Measurements from ENCODE around the gene KRT76.
"Not testable (repeated sequence)": the region's sequence is repeated elsewhere in the genome, so short reads cannot be mapped to it uniquely, and the experiment has no call there.

The KRT76 gene

GRCh38 chr12:52796839-52797528 lies 19.8 kb upstream of the KRT76 start:
- no peaks in the 10 kb centered on the region for H3K36me3 ChIP-seq (replicated peaks; ENCODE audit: low read depth, low read length)
- no peak overlapping the region for H3K9ac ChIP-seq (ENCODE audit: low read length)
- H3K4me1 ChIP-seq (ENCODE audit: low read length) = no peaks in the 10 kb centered on the region
- no peaks in the 10 kb centered on the region for H3K9me3 ChIP-seq (ENCODE audit: insufficient read depth, low read length)
- no peak overlapping the region for H2AFZ ChIP-seq (ENCODE audit: low read depth, low read length)
- TF ChIP-seq EZH2phosphoT487 (IDR thresholded peaks at IDR 0.05; ENCODE audit: low read depth) (no peak), CTCF (IDR thresholded peaks at IDR 0.05; ENCODE audit: low read depth, low read length) (no peak)
- H3K27me3 ChIP-seq (ENCODE audit: low read depth, low read length) = peaks cover 3% of the 10 kb centered on the region; the same call in 1 of the 2 replicates
- H3K79me2 ChIP-seq (ENCODE audit: low read length) = no peaks in the 10 kb centered on the region
- no peak overlapping the region for H3K4me3 ChIP-seq (ENCODE audit: low read length)
- H3K27ac ChIP-seq (ENCODE audit: low read length) = no peak overlapping the region
- no peak overlapping the region for H3K4me2 ChIP-seq (ENCODE audit: low read length)
- no peaks in the 10 kb centered on the region for H4K20me1 ChIP-seq (ENCODE audit: insufficient read depth, low read length)

GRCh38 chr12:52796429-52796794 lies 19.3 kb upstream of the KRT76 start:
- H3K4me1 ChIP-seq (ENCODE audit: low read length) = no peaks in the 10 kb centered on the region
- no peak overlapping the region for H3K4me3 ChIP-seq (ENCODE audit: low read length)
- H3K4me2 ChIP-seq (ENCODE audit: low read length) = no peak overlapping the region
- no peaks in the 10 kb centered on the region for H3K79me2 ChIP-seq (ENCODE audit: low read length)
- no peaks in the 10 kb centered on the region for H3K9me3 ChIP-seq (ENCODE audit: insufficient read depth, low read length)
- H2AFZ ChIP-seq (ENCODE audit: low read depth, low read length) = no peak overlapping the region
- no peak overlapping the region for H3K9ac ChIP-seq (ENCODE audit: low read length)
- 0 out of 2 replicates have a peak, but pooled peaks cover 3% of the 10 kb centered on the region for H3K27me3 ChIP-seq (ENCODE audit: low read depth, low read length)
- TF ChIP-seq CTCF (IDR thresholded peaks at IDR 0.05; ENCODE audit: low read depth, low read length) (no peak), EZH2phosphoT487 (IDR thresholded peaks at IDR 0.05; ENCODE audit: low read depth) (no peak)
- no peaks in the 10 kb centered on the region for H3K36me3 ChIP-seq (replicated peaks; ENCODE audit: low read depth, low read length)
- H4K20me1 ChIP-seq (ENCODE audit: insufficient read depth, low read length) = no peaks in the 10 kb centered on the region
- no peak overlapping the region for H3K27ac ChIP-seq (ENCODE audit: low read length)

GRCh38 chr12:52795694-52796428 lies 18.7 kb upstream of the KRT76 start, which contains the start of gene KRT3:
KRT3 (minus strand) TSS chr12:52796117; CDS start chr12:52796042, 75 bp downstream.
- no peak for TF ChIP-seq EZH2phosphoT487 (IDR thresholded peaks at IDR 0.05; ENCODE audit: low read depth)
- Histone ChIP-seq H3K27ac (ENCODE audit: low read length) (no peak within 1 kb of the TSS), H3K4me2 (ENCODE audit: low read length) (no peak within 1 kb of the TSS), H2AFZ (ENCODE audit: low read depth, low read length) (no peak within 1 kb of the TSS), H3K36me3 (replicated peaks; ENCODE audit: low read depth, low read length) (no peaks in the 10 kb centered on the region), H3K4me1 (ENCODE audit: low read length) (no peaks in the 10 kb centered on the region), H3K4me3 (ENCODE audit: low read length) (no peak within 1 kb of the TSS), H3K27me3 (ENCODE audit: low read depth, low read length) (0 out of 2 replicates have a peak, but pooled peaks cover 3% of the 10 kb centered on the region), H3K9ac (ENCODE audit: low read length) (no peak within 1 kb of the TSS), H3K9me3 (ENCODE audit: insufficient read depth, low read length) (no peaks in the 10 kb centered on the region), H4K20me1 (ENCODE audit: insufficient read depth, low read length) (no peaks in the 10 kb centered on the region), H3K79me2 (ENCODE audit: low read length) (no peaks in the 10 kb centered on the region)

GRCh38 chr12:52795332-52795674 lies 18.2 kb upstream of the KRT76 start:
- not testable (repeated sequence) for H3K36me3 ChIP-seq (replicated peaks; ENCODE audit: low read depth, low read length); H3K9ac ChIP-seq (ENCODE audit: low read length); H3K27me3 ChIP-seq (ENCODE audit: low read depth, low read length); H3K4me2 ChIP-seq (ENCODE audit: low read length); H3K27ac ChIP-seq (ENCODE audit: low read length); H3K9me3 ChIP-seq (ENCODE audit: insufficient read depth, low read length); H3K4me3 ChIP-seq (ENCODE audit: low read length); H4K20me1 ChIP-seq (ENCODE audit: insufficient read depth, low read length); H3K4me1 ChIP-seq (ENCODE audit: low read length); H2AFZ ChIP-seq (ENCODE audit: low read depth, low read length); H3K79me2 ChIP-seq (ENCODE audit: low read length)
